ENCODE data around the gene TRIM56. TPM values are rescaled to one million over a fixed set of nuclear protein-coding genes. Genes with fewer than 3 reads are reported as not detected.
"Not testable (repeated sequence)": the region's sequence is repeated elsewhere in the genome, so short reads cannot be mapped to it uniquely, and the experiment has no call there.

Gene TRIM56
- total and polyA plus RNA-seq, 7 donors: 3.2 to 15.7 (median 12.6) TPM

GRCh38 chr7:101088858-101089529 lies 3.7 kb downstream of the TRIM56 start:
- H3K4me3 ChIP-seq: no peak overlapping the region
- ATAC-seq: no peak
- peaks cover 10 to 28% of the 10 kb centered on the region in 2 donors for H3K36me3 ChIP-seq (ENCODE audit: insufficient read depth in 1 of 2, low read depth in 1 of 2)
- H3K27me3 ChIP-seq (ENCODE audit: insufficient read depth in 3 of 3, low read length in 2 of 3): no peaks in the 10 kb centered on the region
- H3K27ac ChIP-seq: no peak overlapping the region
- H3K4me1 ChIP-seq: peaks cover 13% of the 10 kb centered on the region
- H3K9me3 ChIP-seq: no peaks in the 10 kb centered on the region
- no peak for DNase-seq
- no peak for TF ChIP-seq CTCF (IDR thresholded peaks at IDR 0.05)
- 89 to 92% (median 90%) methylated on average over 41 of the region's 41 CpGs for WGBS, 3 donors
- intact Hi-C loops (cut with DNase I): no loop called here

DNA sequence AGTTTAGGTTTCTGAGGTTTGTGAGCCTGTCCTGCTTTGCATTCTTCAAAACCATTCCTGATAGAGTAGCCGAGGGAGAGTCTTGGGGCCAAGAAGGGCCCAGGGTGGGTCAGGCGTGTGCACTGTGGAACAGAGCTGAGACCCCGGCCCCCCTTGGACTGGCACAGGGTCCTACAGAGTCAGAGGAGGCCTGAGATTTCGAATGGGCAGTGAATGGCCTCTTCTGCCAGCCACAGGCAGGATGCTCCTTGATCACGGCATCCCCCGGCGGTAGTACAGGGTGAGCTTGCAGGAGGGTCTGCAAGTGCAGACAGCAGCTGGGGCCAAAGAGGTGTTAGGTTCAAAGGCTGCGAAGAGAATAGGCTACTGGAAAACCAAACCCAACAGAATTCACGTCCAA lies 4.6 kb downstream of the TRIM56 start:
- no peaks in the 10 kb centered on the region for H3K27me3 ChIP-seq (ENCODE audit: insufficient read depth in 3 of 3, low read length in 2 of 3)
- peaks cover 10 to 28% of the 10 kb centered on the region in 2 donors for H3K36me3 ChIP-seq (ENCODE audit: insufficient read depth in 1 of 2, low read depth in 1 of 2)
- ATAC-seq (no peak), DNase-seq (no peak)
- no peaks in the 10 kb centered on the region for H3K9me3 ChIP-seq
- WGBS, 3 donors: 94 to 96% (median 95%) methylated on average over 9 of the region's 9 CpGs
- no peak for TF ChIP-seq CTCF (IDR thresholded peaks at IDR 0.05)
- intact Hi-C loops (cut with DNase I): no loop called here
- H3K4me1 ChIP-seq: peaks cover 12% of the 10 kb centered on the region
- H3K27ac ChIP-seq: no peak overlapping the region
- no peak overlapping the region for H3K4me3 ChIP-seq

- H3K4me3 ChIP-seq; H3K4me1 ChIP-seq; ATAC-seq; H3K27me3 ChIP-seq (ENCODE audit: insufficient read depth in 3 of 3, low read length in 2 of 3); H3K9me3 ChIP-seq; intact Hi-C loops (cut with DNase I); H3K27ac ChIP-seq; DNase-seq: not testable (repeated sequence)
- 94 to 95% (median 94%) methylated on average over 18 to 51 of the region's 53 CpGs for WGBS, 3 donors
- peaks cover 10 to 23% of the 10 kb centered on the region in 2 donors for H3K36me3 ChIP-seq (ENCODE audit: insufficient read depth in 1 of 2, low read depth in 1 of 2)
Observed at GRCh38 chr7:101092266-101092905, 7.1 kb downstream of the TRIM56 start.

DNA sequence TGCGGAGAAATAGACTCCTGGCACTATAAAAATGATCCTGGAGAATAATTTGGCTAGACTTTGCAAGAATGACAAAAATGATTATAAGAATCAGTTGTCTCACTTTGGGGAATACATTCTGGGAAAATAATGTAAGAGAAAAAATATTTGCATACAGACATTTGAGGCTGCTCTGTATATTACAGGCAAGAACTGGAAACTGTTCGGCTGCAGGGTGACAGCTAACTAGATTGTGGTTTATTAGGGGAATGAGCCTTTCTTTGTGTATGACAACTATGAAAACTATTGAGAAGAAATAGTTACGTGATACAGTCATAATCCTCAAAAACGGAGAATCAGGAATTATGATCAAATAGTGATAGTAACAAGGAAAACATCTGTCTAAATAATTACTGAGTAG lies 8.6 kb downstream of the TRIM56 start:
- DNase-seq (no peak), ATAC-seq (no peak)
- Histone ChIP-seq H3K4me1 (peaks cover 6% of the 10 kb centered on the region), H3K36me3 (ENCODE audit: insufficient read depth in 1 of 2, low read depth in 1 of 2) (peaks cover 5 to 8% of the 10 kb centered on the region in 2 donors), H3K9me3 (no peaks in the 10 kb centered on the region), H3K4me3 (no peak overlapping the region), H3K27me3 (ENCODE audit: insufficient read depth in 3 of 3, low read length in 2 of 3) (no peaks in the 10 kb centered on the region), H3K27ac (no peak overlapping the region)
- intact Hi-C loops (cut with DNase I): loop anchor here in 1 of 2 donors (2.0 kb wide), 1 partner anchor 43 kb away; no protein-coding TSS in a partner anchor
- TF ChIP-seq CTCF (IDR thresholded peaks at IDR 0.05): no peak
- 61 to 73% (median 70%) methylated on average over 4 of the region's 4 CpGs for WGBS, 3 donors

- H3K4me1 ChIP-seq: peaks cover 11% of the 10 kb centered on the region
- no peaks in the 10 kb centered on the region for H3K27me3 ChIP-seq (ENCODE audit: insufficient read depth in 3 of 3, low read length in 2 of 3)
- intact Hi-C loops (cut with DNase I): loop anchor here in 1 of 2 donors (2.0 kb wide), 1 partner anchor 42 kb away; no protein-coding TSS in a partner anchor
- DNase-seq: no peak
- H3K4me3 ChIP-seq: no peak overlapping the region
- no peaks in the 10 kb centered on the region for H3K9me3 ChIP-seq
- peaks cover under 1 to 3% of the 10 kb centered on the region in 2 donors for H3K36me3 ChIP-seq (ENCODE audit: insufficient read depth in 1 of 2, low read depth in 1 of 2)
- ATAC-seq: peak in 1 of 4 donors; percentile 14
- H3K27ac ChIP-seq: no peak overlapping the region
- TF ChIP-seq CTCF (IDR thresholded peaks at IDR 0.05): no peak
- WGBS, 3 donors: 47 to 52% (median 51%) methylated on average over 9 of the region's 9 CpGs
Observed at GRCh38 chr7:101094376-101094775, 9.1 kb downstream of the TRIM56 start.
